AG09319 (cell line): ENCODE data around the gene CARD19.

ENCODE experiments used
- DNase-seq: peaks from one replicate; pipeline ENCODE4 v3.0.0-alpha.2; 2010; ENCODE audit warnings: low read depth; ENCODE audit errors: extremely low read depth
- CTCF ChIP-seq: IDR thresholded peaks from 2 replicates; pipeline ENCODE4 v1.5.1; 2011; ENCODE audit warnings: low read depth, mild to moderate bottlenecking, inconsistent platforms, low read length, moderate library complexity

The CARD19 gene

GRCh38 chr9:93111001-93111370 is 15.0 kb downstream of the CARD19 start:
- no peak for DNase-seq
- TF ChIP-seq CTCF = no peak

- TF ChIP-seq CTCF = no peak
- no peak for DNase-seq
These were observed 15.5 kb downstream of the CARD19 start for GRCh38 chr9:93111371-93112115.

- TF ChIP-seq CTCF = no peak
- no peak for DNase-seq
These were observed 16.3 kb downstream of the CARD19 start for GRCh38 chr9:93112116-93112863.

DNA sequence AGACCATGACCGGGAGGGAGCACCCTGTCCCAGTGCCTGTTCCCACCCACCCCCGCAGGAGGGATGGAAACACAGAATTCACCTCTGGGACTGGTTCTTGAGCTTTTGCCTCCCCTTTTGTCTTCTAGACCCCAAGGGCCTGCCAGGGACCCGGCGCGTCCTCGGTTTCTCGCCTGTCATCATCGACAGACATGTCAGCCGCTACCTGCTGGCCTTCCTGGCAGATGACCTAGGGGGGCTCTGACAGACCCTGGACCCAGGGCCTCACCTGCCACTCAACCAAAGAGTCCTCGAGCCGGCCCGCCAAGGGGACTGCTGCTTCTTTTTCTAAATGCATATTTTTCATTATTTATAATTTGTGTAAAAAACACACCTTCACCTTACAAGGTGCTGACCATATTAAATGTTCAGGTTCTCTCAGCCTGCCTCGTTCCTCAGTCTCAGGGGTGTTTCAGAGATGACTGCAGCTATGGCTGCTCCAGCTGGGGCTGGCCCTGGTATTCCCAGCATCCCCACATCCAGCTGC is 16.9 kb downstream of the CARD19 start:
- TF ChIP-seq CTCF = no peak
- DNase-seq = no peak

DNA sequence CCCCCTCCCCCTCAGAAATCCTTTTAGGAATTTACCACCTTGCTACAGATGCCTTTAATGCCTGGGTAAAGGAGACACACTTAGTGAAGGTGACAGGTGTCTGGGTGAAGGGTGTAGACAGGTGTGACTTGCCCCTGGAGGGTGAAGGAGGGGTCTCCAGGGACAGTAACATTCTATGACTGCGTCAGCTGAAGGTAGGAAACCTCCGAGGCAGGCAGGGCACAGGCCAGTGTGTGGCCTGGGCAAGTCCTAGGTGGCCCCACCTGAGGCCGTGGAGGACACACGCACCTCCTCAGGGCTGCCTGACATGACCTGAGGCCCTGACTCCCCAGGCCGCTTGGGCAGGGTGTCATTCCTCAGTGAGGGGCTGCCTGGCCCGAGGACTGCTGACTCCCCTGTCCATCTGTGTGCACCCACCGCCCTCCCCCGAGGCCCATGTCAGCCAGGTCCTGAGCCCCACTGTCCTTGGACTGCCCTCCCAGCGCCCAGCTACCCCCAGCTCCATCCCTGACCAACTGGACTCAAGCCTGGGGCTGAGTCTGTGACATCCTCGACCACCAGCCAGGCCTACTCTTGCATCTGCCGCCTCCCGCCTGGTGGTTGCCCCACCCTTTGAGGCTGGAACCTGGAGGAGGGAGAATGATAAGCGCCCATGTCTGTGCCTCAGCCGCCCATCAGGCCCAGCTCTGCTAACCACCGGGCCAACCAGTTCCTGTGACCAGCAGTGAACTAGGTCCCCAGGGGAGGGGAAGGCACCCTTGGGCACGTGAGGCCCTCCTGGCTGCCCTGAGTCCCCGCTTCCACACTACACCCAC is 18.4 kb downstream of the CARD19 start:
- DNase-seq = no peak
- TF ChIP-seq CTCF = no peak

GRCh38 chr9:93114984-93115335 is 18.9 kb downstream of the CARD19 start:
- TF ChIP-seq CTCF = no peak
- no peak for DNase-seq
